HepG2 (cell line): ENCODE measurements around the gene KSR1. TPM values are rescaled to one million over a fixed set of nuclear protein-coding genes. Genes with fewer than 3 reads are reported as not detected.

Source experiments
- BATF2 ChIP-seq: sonication (generic); formaldehyde crosslinking; IDR thresholded peaks from 2 replicates; pipeline ENCODE4 v1.8.0; 2022; ENCODE audit warnings: mild to moderate bottlenecking, missing genetic modification reagents, moderate library complexity
- BHLHE40 ChIP-seq: IDR thresholded peaks from 2 replicates; pipeline ENCODE4 v1.6.1; 2011; ENCODE audit warnings: low read length, improper control_type of control experiment
- CC2D1A ChIP-seq: sonication (generic); formaldehyde crosslinking; IDR thresholded peaks from 2 replicates; pipeline ENCODE4 v1.8.1; 2023; ENCODE audit warnings: mild to moderate bottlenecking, missing genetic modification reagents
- CREM ChIP-seq, 2 experiments: sonication (generic) in 1 of 2; formaldehyde crosslinking in 1 of 2; IDR thresholded peaks; 2 replicates each; pipeline versions ENCODE4 v1.4.0 to v1.6.1; 2016 to 2020; ENCODE audit warnings: antibody characterized with exemption in 1 of 2, mild to moderate bottlenecking in 1 of 2, missing genetic modification reagents in 1 of 2
- HNRNPL ChIP-seq: fragments of 200-400 bp; formaldehyde crosslinking; IDR thresholded peaks from 2 replicates; pipeline ENCODE4 v1.6.1; 2017; ENCODE audit warnings: mild to moderate bottlenecking, low read depth, low read length
- HOXA9 ChIP-seq: sonication (generic); formaldehyde crosslinking; IDR thresholded peaks from 2 replicates; pipeline ENCODE4 v1.8.1; 2022; ENCODE audit warnings: missing genetic modification reagents, mild to moderate bottlenecking, moderate library complexity, borderline replicate concordance
- KDM1A ChIP-seq: IDR thresholded peaks from 2 replicates; pipeline ENCODE4 v1.6.1; 2016; ENCODE audit warnings: missing compliant biosample characterization
- NCOA5 ChIP-seq: sonication (generic); formaldehyde crosslinking; IDR thresholded peaks from 2 replicates; pipeline ENCODE4 v1.4.0; 2020; ENCODE audit warnings: missing genetic modification reagents
- THAP11 ChIP-seq: IDR thresholded peaks from 2 replicates; pipeline ENCODE4 v1.6.1; 2016; ENCODE audit warnings: missing biosample characterization, missing genetic modification reagents
- XBP1 ChIP-seq: sonication (generic); formaldehyde crosslinking; IDR thresholded peaks from 2 replicates; pipeline ENCODE4 v1.5.0; 2020; ENCODE audit warnings: missing genetic modification reagents
- ZBTB3 ChIP-seq: sonication (generic); formaldehyde crosslinking; IDR thresholded peaks from 2 replicates; pipeline ENCODE4 v1.4.0; 2020; ENCODE audit warnings: low read depth, mild to moderate bottlenecking, moderate library complexity, missing genetic modification reagents, borderline replicate concordance
- ZC3H13 ChIP-seq: sonication (generic); formaldehyde crosslinking; IDR thresholded peaks from 2 replicates; pipeline ENCODE4 v1.8.1; 2023; ENCODE audit warnings: mild to moderate bottlenecking, missing genetic modification reagents, moderate library complexity
- ZFP62 ChIP-seq: sonication (generic); formaldehyde crosslinking; IDR thresholded peaks from 2 replicates; pipeline ENCODE4 v1.4.0; 2020; ENCODE audit warnings: missing genetic modification reagents
- ZNF12 ChIP-seq: sonication (generic); formaldehyde crosslinking; IDR thresholded peaks from 2 replicates; pipeline ENCODE4 v1.5.0; 2020; ENCODE audit warnings: missing genetic modification reagents
- ZNF121 ChIP-seq: sonication (generic); formaldehyde crosslinking; IDR thresholded peaks from 2 replicates; pipeline ENCODE4 v1.5.0; 2020; ENCODE audit warnings: mild to moderate bottlenecking, missing genetic modification reagents
- ZNF24 ChIP-seq: fragments of 450-650 bp; IDR thresholded peaks from 2 replicates; pipeline ENCODE4 v1.6.1; 2017; ENCODE audit warnings: antibody characterized with exemption, mild to moderate bottlenecking
- ZNF30 ChIP-seq: sonication (generic); formaldehyde crosslinking; IDR thresholded peaks from 2 replicates; pipeline ENCODE4 v1.5.0; 2020; ENCODE audit warnings: mild to moderate bottlenecking, missing genetic modification reagents
- ZNF33B ChIP-seq: sonication (generic); formaldehyde crosslinking; IDR thresholded peaks from 2 replicates; pipeline ENCODE4 v1.5.1; 2020; ENCODE audit warnings: mild to moderate bottlenecking, missing genetic modification reagents
- ZNF44 ChIP-seq: sonication (generic); formaldehyde crosslinking; IDR thresholded peaks from 2 replicates; pipeline ENCODE4 v1.5.1; 2020; ENCODE audit warnings: mild to moderate bottlenecking, missing genetic modification reagents
- ZNF512 ChIP-seq: sonication (generic); formaldehyde crosslinking; IDR thresholded peaks from 2 replicates; pipeline ENCODE4 v1.4.0; 2020; ENCODE audit warnings: mild to moderate bottlenecking, missing genetic modification reagents
- ZNF556 ChIP-seq: sonication (generic); formaldehyde crosslinking; IDR thresholded peaks from 2 replicates; pipeline ENCODE4 v1.4.0; 2020; ENCODE audit warnings: mild to moderate bottlenecking, missing genetic modification reagents, borderline replicate concordance
- ZNF569 ChIP-seq: sonication (generic); formaldehyde crosslinking; IDR thresholded peaks from 2 replicates; pipeline ENCODE4 v1.5.0; 2020; ENCODE audit warnings: mild to moderate bottlenecking, missing genetic modification reagents, moderate library complexity, borderline replicate concordance
- ZNF646 ChIP-seq: sonication (generic); formaldehyde crosslinking; IDR thresholded peaks from 2 replicates; pipeline ENCODE4 v1.9.0; 2021; ENCODE audit warnings: mild to moderate bottlenecking, missing genetic modification reagents
- ZNF766 ChIP-seq: sonication (generic); formaldehyde crosslinking; IDR thresholded peaks from 2 replicates; pipeline ENCODE4 v1.5.0; 2020; ENCODE audit warnings: missing genetic modification reagents, borderline replicate concordance
- ZNF775 ChIP-seq: sonication (generic); formaldehyde crosslinking; IDR thresholded peaks from 2 replicates; pipeline ENCODE4 v1.4.0; 2020; ENCODE audit warnings: missing genetic modification reagents, mild to moderate bottlenecking, moderate library complexity, borderline replicate concordance
- polyA plus RNA-seq, 8 experiments: library from polyadenylated mRNA; depleted of rRNA in 3 of 8; stranded (reverse) in 7 of 8; unstranded in 1 of 8; fragments of >200 nt; fragmentation: Illumina TruSeq in 4 of 8; extraction: Trizol in 4 of 8; gene quantifications; 2 replicates each; pipeline versions ENCODE4 v1.2.1 to v1.2.3, GENCODE V29; 2011 to 2016; ENCODE audit warnings: low read depth in 4 of 8, missing spikeins in 1 of 8, mixed read lengths in 1 of 8; ENCODE audit not compliant: insufficient read depth in 1 of 8
- total RNA-seq, 5 experiments: library from RNA; depleted of rRNA; stranded (reverse); fragments of >200 nt; fragmentation: Illumina TruSeq; extraction: Trizol; gene quantifications; 2 replicates each; pipeline ENCODE4 v1.2.3, GENCODE V29; 2016; ENCODE audit warnings: low read depth in 1 of 5

KSR1 gene
- total and polyA plus RNA-seq, 2 of the 13 experiments (the other 11 are each of a cell fraction or from before 2014, with no cell fraction given): 10.1 to 16.6 TPM

GRCh38 chr17:27496437-27496943, 40.2 kb downstream of the KSR1 start (continued):
- no peak for TF ChIP-seq ZBTB3 (CRISPR knock-in tag)
- TF ChIP-seq HNRNPL: no peak
- no peak for TF ChIP-seq CC2D1A (CRISPR knock-in tag)
- peak; percentile 54; the same call in 1 of the 2 replicates for TF ChIP-seq THAP11 (CRISPR knock-in tag)
- no peak for TF ChIP-seq KDM1A (CRISPR knock-in tag)
- TF ChIP-seq ZNF569 (CRISPR knock-in tag): no peak
- TF ChIP-seq ZFP62: no peak
- TF ChIP-seq ZNF556: no peak
- no peak for TF ChIP-seq XBP1 (CRISPR knock-in tag)
- no peak for TF ChIP-seq BATF2 (CRISPR knock-in tag)
- no peak for TF ChIP-seq ZNF121
- TF ChIP-seq ZC3H13: no peak
- TF ChIP-seq ZNF24: no peak
- TF ChIP-seq ZNF646 (CRISPR knock-in tag): no peak
- TF ChIP-seq BHLHE40: no peak
- TF ChIP-seq CREM (IDR thresholded peaks at IDR 0.05): no peak
- TF ChIP-seq CREM (CRISPR knock-in tag; IDR thresholded peaks at IDR 0.05): no peak
- no peak for TF ChIP-seq ZNF30
- no peak for TF ChIP-seq ZNF12 (CRISPR knock-in tag)
- no peak for TF ChIP-seq ZNF512 (CRISPR knock-in tag)
- TF ChIP-seq ZNF44 (CRISPR knock-in tag): no peak
- TF ChIP-seq ZNF775: no peak
- TF ChIP-seq NCOA5 (CRISPR knock-in tag): no peak
- TF ChIP-seq ZNF766: no peak
- TF ChIP-seq HOXA9 (CRISPR knock-in tag): no peak
- TF ChIP-seq ZNF33B (CRISPR knock-in tag): no peak
